KG1 (cell line): ENCODE results near the gene DIO1.

Experiments
- DNase-seq: peaks from one replicate; lab custom pipeline; 2025; lab: John Stamatoyannopoulos, UW

DIO1 gene

DNA sequence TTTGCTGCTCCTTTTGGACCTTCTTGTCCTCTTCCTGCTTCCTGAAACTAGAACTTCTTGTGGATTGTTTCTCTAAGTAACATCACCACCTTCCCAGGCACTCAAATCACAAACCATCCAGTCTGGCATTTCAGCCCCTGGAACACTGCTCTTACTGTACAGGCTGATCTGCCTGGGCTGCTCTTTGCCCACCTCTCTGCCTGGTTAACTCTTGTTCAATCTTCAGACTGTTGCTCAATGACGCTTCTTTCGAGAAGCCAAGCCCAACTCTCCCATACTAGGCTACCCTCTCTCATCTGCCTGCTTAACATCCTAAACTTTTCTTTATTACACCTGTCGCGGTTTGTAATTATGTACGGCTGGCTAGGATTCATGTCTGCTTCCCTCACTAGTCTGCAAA, 657 bp downstream of the DIO1 start:
- no peak for DNase-seq

DNA sequence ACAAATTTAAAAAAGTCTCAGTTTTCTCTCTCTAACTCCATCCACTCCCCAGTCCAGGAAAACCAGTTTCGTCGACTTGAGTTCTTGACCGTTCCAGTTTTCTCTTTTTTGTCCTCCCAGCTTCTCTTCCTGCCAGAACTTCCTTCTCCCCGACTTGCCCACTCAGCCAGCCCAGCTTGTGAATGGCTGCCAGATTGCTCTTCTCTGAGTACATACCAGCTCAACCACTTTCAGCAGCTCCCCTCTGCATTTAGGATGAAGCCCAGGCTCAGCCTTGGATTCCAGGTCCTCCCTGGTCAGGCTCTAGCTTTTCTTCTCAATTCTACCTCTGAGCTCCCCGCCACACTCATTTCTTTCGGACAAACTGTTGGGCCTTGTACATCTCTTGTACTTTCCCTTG, 1.4 kb downstream of the DIO1 start:
- DNase-seq: no peak

DNA sequence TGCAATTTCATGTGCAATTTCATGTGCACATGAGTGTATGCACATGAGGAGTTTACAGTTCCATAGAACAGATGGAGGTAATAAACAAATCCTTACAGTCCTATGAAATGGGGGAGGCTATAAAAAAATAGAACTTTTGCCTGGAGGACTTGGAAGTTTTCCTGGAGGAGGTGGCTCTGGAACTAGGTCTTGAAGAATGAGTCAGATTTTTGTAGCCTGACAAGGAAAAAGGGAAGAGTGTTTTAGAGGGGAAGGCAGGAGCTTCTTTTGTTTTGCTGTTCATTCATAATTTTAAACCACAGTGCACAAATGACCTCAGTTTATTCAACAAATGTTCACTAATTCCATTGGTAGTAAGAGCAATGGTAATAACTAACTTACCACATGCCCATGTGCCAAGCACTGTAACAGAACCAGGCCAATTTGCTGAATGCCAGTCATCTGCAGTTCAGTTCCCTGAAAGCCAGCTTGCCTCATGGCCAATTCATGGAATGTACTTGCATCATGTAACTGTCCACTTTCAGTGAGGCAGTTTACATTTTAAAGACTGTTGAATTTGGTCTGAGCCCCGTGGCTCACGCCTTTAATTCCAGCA, 2.7 kb downstream of the DIO1 start:
- DNase-seq: no peak

DNA sequence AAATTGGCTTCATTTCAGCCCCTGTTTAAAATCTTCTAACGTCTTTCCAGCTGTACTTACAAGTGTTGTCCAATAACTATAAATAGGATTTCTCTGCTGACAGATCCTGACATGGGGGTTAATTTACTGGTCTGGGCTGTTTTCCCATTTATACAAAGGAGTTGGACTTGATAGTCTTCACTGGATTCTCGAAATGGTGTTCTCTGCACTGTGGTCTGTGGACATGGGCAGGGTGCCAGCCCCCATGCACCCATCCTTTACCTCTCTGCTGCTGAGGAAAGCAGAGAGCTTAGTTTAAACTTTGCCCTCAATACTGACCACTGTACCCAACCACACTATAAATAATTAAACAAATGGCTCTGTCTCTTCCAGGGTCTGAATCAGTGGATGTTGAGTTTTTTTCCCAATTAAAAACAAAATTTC, 5.2 kb downstream of the DIO1 start:
- DNase-seq: no peak

DNA sequence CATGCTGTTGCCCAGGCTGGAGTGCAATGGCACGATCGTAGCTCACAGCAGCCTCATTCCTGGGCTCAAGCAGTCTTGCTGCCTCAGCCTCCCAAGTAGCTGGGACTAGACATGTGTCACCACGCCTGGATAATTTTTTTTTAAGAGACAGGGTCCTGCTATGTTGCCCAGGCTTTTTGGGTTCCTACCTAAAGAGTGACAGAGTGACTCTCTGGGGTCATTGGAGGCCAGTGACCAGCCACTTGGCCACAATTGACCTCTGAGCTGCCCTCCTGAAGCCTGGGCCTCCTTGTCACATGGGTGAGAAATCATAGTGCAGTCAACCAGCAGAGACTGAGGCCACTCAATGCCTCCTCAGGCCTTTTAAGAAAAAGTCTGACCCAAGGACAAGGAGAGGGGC, 5.7 kb downstream of the DIO1 start:
- no peak for DNase-seq

DNA sequence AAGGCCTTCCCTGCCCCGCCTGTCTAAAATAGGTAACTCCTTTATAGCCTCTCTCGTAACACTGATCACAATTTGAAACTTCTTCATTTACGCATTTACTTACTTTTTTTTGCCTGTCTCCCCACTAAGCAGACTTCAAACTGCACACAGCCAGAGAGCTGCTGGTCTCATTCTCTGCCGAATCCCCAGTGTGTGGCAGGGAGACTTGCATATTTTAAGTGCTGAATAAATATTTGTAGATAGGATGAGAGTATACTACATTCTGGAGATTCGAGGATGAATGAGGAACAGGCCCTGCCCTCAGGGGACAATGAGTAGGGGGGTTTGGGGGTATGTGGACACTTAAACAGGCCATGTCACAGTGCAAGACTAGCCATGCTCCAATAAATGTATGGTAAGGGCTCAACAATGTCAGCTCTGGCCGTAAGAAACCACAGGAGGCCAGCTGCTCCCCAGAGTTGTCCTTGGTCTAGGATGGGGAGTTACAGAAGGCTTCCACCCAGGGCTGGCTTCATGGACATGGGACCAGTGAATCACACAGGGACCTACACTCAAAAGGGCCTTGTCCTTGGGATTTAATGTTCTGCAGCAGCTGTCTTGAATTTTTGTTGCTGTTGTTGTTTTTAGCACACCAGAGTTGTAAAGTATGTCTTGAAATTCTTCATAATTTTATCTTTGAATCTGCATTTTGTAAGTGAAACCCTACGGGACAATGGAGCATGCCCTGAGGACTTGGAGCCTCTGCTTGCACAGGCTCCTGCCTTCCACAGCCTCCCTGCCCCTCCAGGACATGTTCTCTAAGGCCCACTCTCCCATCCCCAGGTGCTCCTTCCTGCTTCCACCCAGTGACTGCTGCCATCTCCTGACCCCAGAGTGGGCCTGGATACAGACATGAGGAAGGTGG, 8.5 kb downstream of the DIO1 start:
- DNase-seq: no peak

DNA sequence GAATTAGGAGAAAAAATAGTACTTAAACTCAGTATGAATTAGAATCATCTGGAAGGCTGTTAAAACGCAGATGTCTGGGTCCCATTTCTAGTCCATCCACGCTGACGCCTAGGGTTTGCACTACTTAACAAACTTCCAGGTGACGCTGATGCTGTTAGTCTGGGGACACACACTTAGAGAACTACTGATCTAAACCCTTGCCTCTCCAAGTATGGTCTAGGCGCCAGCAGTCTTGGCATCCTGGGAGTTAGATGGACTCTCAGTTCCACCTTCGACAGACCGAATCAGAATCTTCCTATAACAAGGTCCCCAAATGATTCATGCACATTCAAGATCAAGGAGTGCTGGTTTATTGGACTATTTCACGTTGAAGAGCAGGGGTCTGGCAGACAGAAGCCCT, 11.5 kb downstream of the DIO1 start:
- no peak for DNase-seq

DNA sequence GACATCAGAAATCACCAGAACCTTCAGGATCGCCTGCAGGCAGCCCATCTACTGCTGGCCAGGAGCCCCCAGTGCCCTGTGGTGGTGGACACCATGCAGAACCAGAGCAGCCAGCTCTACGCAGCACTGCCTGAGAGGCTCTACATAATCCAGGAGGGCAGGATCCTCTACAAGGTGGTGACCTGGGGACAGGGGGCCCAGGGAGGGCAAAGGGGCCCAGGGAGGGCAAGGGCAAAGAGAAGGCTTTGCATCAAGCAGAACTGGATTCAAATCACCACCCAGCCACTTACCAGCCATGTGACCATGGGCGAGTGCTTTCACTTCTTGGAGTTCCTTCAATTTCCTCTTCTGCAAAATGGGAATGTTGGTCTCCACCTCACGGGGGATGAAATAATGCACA, 12.1 kb downstream of the DIO1 start:
- no peak for DNase-seq

DNA sequence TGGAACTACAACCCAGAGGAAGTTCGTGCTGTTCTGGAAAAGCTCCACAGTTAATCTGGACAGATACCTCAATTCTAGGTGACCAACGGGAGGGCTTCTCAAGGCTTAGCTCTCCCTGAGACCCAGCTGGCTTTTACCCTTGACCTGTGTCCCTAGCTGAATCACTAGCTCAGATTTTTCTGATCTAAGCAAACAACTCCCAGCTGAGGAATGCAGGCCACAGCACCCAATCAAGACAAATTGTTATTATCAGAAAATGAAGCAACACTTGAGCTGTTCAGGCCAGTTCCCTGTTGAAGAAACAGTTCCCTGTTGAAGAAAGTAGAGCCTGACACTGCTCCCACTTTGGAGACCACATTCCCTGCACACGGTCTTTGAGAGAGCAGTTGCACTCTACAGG, 16.0 kb downstream of the DIO1 start:
- DNase-seq: no peak

DNA sequence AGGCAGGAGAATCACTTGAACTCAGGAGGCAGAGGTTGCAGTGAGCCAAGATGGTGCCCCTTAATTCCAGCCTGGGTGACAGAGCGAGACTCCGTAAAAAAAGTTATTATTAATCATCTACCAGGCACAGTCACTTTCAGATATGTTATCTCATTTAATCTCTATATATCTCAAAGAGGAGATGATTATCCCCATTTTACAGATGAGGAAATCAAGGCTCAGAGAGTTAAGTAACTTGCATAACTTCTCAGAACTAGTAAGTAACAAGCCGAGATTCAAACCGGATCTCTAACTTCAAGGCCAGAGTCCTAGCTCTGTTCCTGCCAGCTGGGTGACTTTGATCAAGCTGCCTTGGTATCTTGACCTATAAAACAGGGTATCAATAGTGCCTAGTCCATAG, 17.5 kb downstream of the DIO1 start:
- no peak for DNase-seq

DNA sequence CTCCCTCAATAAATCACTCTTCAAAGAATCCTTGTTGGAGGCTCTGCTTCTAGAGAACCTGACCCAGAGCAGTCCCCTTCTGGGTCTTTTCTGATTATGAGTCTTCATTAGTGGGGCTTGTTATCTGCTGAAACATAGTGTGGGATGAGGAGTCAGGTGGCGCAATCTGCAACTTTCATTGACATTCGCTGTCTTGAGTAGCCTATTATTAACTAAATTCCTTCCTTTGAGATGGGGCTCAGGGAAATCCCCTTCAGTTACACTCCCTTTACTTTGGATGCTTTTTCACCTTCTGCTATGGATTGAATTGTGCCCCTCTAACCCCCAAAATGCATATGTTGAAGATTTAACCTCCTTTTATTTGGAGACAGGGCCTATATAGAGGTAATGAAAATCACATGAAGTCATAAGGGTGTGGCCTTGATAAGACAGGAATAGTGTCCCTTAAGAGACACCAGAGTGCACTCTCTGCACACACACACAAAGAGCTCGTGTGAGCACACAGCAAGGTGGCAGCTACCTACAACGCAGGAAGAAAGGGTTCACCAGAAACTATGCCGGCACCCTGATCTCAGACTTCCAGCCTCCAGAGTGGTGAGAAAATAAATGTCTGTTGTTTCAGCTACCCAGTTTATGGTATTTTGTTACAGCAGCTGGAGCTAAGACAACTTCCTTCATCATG, 19.5 kb downstream of the DIO1 start:
- no peak for DNase-seq

DNA sequence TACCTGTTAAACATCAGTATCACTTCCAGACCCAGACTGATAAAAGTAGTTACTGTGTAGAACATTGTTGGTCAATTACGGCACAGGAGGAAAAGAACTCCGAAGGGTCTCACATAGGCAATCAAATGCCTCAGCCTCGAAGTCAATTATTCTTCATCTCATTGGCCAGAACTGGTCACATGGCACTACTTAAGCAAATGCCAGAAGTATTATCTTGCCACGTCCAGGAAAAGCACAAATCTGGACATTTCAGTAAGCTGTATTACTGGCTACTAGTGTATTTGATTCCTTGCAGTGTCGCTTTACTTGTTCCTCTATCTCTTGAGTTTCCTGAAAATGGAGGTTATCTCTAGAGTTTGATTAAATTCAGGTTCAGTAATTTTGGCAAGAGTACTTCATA, 24.4 kb downstream of the DIO1 start:
- DNase-seq: no peak

DNA sequence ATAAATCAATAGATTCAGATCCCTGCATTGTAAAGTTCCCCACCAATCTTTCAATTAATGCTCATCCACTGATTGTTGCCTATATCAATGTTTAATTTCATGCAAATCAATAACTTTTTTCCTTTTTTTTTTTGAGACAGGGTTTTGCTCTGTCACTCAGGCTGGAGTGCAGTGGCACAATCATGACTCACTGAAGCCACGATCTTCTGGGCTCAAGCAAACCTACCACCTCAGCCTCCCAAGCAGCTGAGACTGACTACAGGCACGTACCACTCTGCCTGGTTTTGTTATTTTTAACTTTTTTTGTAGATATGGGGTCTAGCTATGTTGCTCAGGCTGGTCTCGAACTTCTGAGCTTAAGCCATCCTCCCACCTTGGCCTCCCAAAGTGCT, 25.7 kb downstream of the DIO1 start:
- DNase-seq: no peak

DNA sequence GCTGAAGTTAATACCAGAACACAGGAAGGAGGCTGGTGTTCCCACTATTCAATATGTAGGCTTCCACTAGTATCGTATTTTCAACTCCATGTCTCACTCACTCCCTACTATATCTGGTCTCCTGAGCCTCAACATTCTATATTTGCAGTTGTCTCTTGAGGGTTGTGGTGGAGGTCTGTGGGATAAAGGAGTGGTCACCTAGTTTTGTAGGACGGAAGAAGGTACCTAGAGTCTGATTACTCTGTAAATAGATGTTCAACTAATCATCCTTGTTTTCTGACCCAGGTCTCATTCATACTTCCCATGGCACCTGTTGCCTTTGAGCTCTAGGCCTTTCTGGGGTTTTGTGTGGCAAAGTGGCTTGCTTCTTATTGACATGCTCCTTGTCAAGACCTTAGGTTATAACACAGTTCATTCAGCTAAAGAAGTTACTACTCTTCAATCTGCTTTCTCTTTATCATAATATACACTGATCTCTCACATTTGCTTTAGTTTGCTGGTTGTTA, 33.4 kb downstream of the DIO1 start:
- no peak for DNase-seq

DNA sequence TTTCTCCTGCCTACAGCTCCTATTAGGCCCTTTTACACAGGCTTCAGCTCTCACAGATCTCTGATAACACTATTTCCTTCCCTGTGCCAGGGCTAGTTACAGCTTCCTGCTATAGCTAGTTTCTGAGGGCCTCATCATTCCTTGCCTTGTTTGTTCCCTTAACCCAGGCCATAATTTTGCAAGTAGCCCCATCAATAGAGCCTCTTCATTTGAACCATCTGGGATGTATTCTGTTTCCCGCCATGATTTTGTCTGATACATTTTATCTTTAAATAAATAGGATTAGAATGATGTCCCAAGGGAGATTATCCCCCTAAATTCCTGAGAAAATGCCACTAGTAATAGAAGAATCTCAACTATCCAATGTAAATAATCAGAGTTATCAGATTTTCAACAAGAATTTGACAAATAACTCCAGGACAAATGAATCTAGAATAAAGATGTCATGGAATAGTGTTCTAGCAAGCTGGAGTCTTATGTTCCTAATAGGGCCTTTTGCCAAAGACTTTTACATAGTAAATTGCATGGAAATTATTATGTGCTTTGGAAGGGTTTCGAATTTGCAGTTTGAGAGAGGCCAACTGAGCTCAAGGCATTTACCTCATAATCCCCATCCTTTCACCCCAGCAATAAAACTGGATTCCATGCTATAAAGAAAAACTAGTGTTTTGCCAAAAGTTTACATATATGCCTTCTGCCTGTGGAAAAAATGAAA, 35.4 kb downstream of the DIO1 start:
- DNase-seq: no peak

DNA sequence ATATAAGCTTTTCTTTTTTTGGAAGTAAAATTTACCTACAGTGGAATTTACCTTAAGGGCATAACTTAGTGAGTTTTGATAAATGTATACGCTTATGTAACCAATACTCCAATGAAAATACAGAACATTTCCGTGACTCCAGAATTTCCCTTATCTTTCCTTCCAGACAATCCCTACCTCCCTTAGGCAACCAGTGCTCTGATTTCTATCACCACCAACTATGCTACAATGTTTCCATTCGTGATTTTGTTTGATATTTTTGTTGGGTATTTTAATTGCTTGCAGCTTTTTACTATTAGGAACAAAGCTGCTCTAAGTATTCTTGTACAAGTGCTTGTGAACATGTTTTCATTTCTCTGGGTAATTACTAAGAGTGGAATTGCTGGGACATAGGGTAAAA, 36.9 kb downstream of the DIO1 start:
- no peak for DNase-seq

DNA sequence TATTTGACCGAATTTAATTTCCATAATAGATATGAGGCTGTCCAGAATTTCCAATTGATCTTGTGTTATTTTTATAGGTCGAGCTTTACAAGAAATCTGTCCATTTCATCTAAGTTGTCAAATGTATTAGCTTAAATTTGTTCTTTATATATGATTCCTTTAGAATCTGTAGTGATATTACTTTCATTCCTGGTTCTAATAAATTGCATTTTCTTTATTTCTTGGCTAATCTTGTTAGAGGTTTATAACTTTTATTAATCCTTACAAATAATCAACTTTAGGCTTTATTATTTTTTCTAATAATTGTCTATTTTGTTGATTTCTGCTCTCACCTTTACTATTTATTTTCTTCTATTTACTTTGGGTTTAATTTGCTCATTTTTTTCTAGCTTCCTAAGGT, 37.5 kb downstream of the DIO1 start:
- no peak for DNase-seq

DNA sequence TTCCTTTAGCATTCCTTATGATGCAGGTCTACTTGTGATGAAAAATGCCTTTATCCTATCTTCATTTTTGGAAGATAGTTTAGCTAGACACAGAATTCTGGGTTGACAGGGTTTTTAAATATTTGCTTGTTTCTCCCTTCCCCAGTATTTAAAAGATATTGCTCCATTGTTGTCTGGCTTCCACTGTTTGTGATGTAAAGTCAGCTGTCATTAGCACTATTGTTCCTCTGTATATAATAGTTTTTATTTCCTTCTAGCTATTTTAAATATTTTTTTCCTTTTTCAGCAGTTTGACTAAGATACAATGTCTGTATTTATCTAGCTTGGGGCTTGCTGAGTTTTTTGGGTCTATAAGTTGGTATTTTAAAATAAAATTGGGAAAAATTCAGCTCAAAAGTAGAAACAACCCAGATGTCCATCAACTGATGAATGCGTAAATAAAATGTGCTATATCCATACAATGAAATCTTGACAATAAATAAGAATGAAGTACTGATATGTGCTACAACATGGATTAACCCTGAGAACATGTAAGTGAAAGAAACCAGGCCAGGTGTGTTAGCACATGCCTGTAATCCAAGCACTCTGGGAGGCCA, 40.3 kb downstream of the DIO1 start:
- DNase-seq: no peak

DNA sequence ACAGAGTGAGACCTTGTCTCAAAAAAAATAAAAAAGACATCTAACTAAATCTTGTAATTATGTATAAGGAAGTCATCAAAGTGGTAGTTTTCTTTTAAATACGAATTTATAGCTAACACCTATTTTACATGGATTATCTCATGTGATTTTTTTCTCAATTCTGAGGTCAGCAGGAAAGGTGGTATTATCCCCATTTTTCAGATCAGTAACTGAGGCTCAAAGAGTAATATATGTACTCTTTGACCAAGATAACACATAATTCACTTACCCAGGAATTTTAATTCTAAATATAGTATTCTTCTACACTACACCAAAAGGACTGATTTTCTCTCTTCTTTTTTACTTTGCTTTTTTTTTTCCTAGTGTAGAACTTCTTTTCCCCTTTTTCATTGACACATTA, 42.4 kb downstream of the DIO1 start:
- DNase-seq: no peak

DNA sequence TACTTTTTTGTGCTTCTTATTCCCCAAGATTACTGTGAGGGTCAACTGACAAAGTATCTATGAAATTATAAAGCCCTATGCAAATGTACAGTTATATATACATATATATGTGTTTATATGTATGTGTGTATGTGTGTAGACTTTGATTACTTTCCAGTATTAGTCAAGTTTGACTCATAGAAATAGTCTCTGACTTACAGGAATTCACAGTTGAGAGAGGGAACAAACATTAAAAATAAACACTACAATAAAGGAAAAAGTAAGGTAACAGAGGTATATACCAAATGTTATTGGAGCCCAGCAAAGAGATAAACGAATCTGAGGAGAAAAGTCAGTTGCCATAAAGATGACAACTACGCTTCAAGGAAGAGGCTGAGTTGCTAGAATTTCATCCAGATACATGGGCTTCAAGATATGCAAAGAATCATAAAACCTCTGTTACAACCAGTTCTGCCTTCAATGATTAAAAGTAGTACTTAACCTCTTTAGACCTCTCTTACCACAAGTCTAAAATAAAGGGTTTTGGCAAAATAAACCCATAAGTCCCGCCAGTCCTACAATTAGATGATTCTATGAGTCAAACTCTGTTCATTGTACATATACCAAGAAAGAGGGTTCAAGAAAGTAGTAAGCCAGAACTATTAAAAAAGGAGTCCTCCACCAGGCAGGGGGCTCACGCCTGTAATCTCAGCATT, 44.3 kb downstream of the DIO1 start:
- no peak for DNase-seq
